GM18519 (cell line): Measurements from ENCODE around the gene KRT15.

ENCODE experiments used
- ATAC-seq: cut with Tn5 transposase; IDR thresholded peaks from one replicate; pipeline ENCODE4 v1.9.1; 2021; ENCODE audit warnings: mild to moderate bottlenecking, moderate library complexity; ENCODE audit not compliant: unreplicated experiment, low FRiP score

KRT15 gene

DNA sequence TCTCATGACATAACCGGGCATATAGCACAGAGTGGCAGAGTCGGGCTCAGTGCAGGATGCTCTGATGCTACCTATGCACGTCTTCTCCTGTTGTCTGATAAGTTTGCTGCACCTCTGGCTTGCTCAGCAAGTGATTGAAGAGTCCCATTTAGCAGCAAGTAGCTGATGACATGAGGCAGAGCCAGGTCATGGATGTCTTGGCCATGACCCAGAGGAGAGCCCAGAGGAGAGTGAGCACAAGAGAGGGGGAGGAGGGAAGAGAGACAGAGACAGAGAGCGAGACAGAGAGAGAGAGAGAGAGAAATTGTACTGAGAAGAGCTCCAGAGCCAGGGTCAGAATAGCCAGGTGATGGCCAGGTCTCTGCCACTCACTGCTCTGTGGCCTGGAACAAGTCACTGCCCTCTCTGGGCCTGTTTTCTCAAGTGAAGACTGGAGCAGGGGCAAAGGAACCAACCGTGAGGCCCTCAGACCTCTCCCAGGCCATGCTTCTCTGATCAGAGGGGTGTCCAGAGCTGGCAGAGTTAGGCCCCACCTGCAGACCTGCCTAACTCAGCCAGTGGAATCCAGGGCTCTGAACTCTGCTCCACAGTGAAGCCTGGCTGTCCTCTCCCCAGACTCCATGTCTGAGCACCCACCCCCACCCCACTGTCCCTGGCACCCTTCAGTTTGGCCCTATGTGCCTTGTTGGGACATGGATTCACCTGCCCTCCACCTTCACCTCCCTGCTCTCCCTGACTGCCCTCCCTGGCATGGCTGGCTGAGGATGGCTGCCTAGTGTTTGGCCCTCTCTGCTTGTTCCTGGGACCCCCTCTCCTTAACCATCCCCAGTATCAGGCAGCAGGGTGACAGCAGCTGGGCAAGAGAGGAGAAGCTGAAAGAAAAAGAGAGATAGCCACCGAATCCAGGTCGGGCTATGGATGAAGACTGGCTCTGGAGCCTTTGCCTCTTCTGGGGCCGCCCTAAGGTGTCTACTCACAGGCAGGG lies 33.5 kb downstream of the KRT15 start:
- ATAC-seq, result no peak

DNA sequence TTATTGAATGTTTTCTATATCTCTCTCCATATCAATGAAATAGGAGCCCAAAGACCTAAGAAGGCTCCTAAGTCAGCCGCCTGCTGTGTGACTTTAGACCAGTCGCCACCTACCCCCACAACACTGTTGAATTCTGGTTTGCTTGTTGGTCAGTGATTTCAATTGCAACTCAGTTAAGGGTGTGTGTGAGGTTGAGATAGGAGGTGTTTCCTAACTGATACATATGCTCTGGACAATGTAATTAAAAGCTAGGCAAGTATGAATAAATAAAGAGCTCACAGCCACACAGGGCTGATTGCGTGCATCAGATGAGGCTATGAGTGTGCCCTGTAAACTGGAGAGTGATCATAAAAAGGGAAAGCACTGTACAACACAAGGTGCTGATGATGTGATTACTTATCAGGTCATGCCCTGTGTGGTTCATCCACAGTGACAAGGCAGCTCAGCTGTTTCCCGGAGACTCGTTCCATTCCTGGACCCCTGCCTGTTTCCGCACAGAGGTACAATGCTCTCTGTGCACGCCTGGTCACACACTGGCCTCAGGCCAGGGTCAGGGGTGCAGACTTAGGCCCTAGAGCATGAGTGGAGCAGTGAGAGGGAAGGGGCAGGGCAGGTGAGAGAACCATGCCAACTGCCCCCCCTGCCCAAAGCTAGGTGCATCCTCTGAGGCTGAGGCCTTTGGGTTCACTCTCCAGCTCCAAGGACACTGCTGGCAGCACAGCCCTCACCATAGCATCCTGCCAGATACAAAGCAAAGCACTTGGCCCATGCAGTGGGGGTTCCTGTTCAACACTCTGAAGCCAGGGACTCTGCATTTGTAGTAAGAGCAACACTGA lies 34.5 kb downstream of the KRT15 start:
- ATAC-seq, result no peak

DNA sequence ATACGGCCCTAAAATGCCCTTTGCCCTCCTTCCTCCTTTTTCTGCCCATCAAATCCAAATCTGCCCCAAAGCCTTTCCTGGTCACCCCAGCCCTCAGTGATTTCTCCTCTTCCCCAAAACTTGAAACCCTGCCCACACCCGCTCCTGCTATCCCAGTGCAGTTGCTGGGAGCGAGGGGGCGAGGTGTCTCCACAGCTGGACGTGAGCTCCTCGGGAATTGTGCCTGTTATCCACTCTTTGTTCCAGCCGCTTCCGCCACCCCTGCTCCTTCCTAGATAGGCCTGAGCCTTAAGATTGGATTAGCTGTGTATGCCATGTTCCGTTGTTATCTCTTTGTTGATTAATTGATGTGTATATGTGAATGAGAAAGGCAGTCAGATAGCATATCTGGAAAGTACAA lies 35.2 kb downstream of the KRT15 start:
- ATAC-seq, result no peak

DNA sequence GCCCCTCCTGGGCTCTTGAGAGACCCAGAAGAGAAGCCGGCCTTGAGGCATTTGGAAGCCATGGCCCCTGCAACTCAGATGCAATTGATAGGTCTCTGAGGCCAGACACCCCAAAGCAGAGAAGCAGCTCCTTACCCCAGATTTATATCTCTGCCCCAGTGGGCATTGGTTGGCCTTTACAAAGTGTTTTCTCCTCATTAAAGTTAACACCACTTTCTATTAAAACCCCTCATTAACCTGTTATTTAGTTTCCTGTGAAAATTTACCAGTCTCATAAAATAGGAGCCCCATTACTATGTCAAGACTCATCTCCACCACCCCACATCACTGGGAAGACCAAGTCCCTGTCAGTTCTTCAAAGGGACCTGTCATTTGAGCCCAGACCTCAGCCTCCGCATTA lies 37.7 kb downstream of the KRT15 start, which contains the start of gene KRT35:
Gene KRT35, minus strand, starts transcription at position 116 of the 400 bp plus-strand sequence. Its CDS starts 54 bp downstream, at position 62.
- ATAC-seq, result no peak

DNA sequence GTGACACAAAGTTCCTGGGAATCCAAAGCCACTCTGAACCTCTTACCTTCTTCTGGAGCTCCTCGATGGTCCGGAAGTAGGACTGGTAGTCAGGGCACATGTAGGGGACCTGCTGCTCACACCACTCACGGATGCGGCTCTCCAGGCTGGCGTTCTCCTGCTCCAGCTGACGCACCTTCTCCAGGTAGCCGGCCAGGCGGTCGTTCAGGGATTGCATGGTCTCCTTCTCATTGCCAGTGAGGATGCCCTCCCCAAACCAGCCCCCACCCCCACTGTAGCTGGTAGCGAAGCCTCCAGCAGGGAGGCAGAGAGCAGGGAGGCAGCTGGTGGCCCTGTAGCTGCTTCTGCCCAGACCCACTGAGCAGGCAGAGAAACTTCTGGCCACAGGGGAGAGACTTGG lies 38.1 kb downstream of the KRT15 start:
- no peak for ATAC-seq

DNA sequence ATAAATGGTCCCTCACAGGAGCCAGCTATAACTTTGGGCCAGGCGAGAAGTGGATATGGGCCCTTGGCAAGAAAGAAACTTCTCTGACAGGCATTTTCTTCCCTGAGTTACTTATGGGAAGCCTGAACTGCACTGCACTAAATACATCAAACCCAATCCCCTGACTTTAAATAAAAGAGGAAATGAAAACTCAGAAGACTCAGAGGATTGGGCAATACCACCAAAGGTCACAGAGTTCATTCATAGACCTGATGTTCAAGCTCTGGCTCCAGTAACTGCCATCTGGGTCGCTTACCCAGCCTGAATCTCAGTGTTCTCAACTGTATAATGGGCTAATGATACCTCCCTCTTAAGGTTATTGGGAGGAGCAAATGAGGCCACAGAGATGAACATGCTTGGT lies 38.6 kb downstream of the KRT15 start:
- ATAC-seq, result no peak

DNA sequence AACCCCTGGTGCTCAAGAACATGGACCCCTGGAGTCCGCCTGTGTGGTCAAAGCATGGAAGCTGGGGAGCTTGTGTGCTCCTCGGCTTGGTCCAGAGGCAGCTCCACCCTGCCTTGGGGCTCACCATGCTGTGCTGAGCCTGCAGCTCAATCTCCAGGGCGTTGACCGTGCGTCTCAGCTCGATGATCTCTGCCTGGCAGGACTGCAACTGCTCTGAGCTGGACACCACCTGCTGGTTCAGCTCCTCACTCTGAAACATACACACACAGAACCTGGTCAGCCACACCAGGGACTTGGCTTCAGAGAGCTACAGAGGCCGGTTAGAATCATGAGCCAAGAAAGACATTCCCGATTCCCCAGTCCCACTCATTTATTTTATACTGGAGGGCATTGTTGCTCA lies 40.5 kb downstream of the KRT15 start:
- ATAC-seq, result no peak

DNA sequence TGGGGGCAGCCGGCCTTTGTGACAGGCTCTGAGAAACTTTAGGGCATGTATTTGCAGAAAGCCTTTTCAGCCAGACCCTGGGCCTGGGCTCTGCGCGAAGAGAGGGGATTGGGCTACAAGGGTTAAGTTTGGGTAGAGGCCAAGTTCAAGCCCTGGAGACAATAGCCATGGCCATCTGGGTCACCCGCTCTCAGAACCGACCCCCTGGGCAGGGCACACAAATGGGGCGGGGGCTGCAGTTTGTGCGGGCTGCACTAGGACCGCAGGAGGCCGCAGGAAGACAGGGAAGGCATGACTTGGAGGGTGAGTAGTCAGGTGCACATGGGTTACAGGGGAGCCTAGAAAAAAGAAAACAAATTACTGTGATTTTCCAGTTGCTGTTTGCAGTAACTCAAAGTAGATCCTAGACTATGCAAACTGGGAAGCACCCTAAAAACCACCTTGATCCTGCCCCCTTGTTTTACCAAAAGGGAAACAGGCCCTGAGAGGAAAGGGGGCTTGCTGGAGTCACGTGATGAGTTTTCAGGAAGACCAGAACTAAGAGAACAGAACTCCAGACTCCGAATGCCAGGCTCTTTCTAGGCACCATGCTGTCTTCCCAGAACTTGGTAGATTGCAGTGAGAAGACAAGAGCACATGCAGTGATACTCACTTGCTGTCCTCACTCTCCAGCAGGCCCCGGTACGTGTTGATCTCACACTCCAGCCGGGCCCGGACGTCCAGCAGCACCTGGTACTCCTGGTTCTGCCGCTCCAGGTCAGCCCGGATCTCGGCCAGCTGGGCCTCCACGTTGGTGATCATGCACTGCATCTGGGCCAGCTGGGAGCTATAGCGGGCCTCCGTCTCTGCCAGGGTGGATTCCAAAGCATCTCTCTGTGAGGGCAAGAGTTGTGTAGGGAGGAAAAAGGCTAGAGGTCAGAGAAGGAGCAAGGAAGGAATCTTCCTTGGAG lies 41.5 kb downstream of the KRT15 start:
- ATAC-seq, result no peak

DNA sequence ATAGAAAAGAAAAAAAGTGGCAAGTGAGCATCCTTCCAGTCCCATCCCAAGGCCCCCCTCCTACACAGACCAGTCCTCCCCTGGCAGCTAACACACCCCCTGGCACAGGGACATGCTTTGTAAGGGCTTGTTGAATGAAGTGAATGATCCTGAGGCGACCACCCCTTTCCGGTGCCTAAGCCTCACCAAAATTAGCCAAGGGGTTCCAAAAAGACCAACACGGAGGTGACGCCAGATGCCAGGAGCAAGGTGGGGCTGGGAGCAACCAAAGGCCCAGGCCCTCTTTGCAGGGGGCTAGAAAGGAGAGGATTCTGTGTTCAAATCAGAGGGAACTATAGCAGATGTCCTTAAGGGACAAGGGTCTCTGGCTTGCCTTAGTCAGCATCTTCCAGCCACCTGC lies 43.3 kb downstream of the KRT15 start:
- ATAC-seq, result no peak

DNA sequence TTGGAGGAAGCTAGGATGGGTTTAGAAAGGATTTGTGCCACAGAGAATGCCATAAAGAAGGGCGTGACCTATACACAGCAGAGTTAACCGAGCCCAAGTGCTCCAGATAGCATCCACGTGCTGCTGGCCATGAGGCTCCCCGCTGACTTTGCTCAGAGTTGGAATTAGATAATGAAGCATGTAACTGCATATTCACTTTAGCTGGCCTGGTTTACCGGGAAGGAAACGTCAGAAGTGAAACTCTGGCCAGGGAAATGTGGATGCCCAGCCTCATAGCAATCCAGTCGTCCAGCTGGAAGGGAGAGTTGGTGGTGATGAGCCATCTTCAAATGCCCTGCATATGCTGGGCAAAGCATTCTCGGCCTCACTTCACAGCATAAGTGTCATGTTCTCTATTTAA lies 43.8 kb downstream of the KRT15 start:
- ATAC-seq, result no peak

DNA sequence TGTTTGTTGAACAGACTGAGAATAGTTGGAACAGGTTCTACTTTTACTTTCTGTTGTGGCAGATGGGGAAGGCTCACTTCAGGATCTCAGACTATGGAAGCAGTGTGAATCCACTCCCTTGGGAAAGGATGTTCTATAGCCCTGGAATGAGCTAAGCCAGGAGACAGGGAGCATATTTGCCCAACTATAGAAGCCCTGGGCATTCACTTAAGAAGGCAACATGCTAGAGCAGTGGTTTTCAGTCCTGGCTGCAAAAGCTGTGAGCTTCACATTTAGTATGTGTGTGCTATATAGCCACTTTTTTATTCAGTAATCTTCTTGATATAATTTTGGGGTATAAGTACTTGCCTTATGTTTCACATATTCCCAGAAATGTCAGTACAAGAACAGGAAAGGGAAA lies 50.3 kb downstream of the KRT15 start:
- ATAC-seq, result no peak

DNA sequence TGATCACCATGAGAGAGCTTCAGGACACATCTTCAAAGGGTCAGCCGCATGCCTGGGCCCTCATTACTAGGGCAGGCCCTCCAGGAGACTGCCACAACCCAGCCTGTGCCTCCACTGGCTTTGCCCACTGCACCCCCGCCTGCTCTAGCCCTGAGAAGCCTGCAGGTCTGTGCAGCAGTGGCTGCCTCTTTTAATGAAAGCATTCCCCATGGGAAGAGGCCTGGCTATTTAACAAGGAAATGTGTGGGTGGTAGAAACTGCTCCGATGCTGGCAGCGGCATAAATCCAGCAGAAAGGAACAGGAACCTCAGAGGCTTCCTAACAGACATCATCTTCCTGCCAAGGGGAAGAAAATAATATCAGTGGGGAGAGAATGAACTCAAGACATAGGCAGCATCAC lies 51.1 kb downstream of the KRT15 start:
- ATAC-seq, result no peak

DNA sequence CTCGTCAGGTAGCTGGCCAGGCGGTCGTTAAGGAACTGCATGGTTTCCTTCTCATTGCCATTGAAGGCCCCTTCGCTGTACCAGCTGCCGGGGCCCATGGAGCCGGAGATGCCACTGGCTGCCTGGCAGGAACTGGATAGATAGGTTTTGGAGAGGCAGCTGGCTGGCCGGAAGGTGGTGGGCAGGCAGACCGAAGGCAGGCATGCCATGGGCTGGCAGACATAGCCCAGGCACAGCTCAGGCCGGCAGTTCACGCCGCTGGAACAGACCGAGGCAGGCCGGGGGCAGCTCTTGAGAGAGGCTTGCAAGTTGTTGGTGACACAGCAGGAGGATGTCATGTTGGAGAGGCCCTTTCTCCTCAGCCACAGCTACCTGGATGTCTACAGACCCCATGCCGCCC lies 51.7 kb downstream of the KRT15 start, which contains the start of gene KRT32:
Gene KRT32, minus strand, starts transcription at position 399 of the 400 bp plus-strand sequence. Its CDS starts 61 bp downstream, at position 338.
- ATAC-seq, result no peak

DNA sequence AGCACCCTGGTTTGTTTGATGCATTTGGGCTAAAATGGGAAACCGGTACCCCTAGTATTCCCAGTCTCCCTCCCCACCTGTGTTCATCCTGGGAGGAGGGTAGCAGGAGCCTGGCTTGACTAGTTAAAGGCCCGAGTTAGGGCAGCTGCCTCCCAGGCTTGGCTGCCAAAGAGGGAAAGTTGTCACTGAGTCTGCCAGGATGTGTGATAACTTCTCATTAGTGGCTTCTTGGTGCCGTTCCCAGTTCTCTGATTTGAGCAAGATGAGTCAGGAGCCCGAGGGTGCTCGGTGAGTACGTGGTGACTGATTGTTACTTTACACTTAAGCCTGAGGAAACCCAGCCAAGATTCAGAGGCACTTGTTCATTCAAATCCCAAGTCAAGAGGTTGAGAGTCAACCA lies 54.0 kb downstream of the KRT15 start:
- ATAC-seq, result no peak

DNA sequence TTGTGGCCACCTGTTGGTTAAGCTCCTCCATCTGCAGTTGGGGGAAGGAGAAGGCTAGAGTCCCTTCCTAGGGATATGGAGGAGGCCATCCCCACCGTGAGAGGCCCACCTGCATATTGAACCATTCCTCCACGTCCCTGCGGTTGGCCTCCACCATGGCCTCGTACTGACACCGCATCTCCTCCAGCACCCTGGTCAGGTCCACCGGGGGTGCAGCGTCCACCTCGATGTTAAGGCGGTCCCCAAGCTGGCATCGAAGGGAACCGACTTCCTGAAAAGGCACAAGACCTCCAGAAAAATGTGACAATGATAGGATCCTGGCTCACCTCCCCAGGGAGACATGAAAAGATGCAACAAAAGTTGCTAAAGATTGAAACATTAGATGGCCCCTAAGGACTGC lies 54.5 kb downstream of the KRT15 start:
- ATAC-seq, result no peak

DNA sequence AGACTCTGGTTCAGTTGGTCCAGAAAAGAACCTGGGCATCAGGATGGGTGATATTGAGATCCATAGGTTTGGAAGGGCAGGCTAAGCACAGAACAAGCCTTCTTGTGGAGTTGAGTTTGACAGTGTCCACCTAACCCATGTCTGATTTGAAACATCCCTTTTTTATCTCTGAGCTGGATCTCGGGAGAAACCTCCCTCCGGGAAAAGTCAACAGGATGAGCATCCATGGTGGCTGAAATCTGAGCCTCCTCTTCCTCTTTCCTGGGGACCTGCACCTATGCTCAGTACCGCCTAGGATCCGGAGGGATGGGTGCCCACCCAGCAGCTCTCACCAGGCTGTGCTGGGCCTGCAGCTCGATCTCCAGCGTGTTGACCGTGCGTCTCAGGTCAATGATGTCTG lies 54.9 kb downstream of the KRT15 start:
- no peak for ATAC-seq
